ENCODE data around the gene COQ2.

Gene COQ2

DNA sequence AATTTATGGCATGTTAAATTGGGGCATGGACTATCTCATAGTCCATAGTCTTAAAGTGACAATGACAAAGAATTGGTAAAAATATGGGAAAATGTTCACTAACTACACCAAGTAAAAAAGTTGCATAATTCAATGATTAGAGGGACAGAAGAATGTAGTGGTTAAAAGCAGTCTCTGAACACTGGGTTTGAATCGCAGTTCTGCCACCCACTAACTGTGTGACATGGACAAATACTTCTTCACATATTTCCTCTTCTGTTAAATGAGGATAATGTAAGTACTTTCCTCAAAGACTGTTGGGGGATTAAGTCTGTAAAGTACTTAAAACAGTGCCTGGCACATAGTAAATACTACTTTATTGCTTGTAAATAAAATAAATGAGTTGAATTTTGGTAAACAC, 15.3 kb downstream of the COQ2 start:
- TF ChIP-seq, protein P1, sequence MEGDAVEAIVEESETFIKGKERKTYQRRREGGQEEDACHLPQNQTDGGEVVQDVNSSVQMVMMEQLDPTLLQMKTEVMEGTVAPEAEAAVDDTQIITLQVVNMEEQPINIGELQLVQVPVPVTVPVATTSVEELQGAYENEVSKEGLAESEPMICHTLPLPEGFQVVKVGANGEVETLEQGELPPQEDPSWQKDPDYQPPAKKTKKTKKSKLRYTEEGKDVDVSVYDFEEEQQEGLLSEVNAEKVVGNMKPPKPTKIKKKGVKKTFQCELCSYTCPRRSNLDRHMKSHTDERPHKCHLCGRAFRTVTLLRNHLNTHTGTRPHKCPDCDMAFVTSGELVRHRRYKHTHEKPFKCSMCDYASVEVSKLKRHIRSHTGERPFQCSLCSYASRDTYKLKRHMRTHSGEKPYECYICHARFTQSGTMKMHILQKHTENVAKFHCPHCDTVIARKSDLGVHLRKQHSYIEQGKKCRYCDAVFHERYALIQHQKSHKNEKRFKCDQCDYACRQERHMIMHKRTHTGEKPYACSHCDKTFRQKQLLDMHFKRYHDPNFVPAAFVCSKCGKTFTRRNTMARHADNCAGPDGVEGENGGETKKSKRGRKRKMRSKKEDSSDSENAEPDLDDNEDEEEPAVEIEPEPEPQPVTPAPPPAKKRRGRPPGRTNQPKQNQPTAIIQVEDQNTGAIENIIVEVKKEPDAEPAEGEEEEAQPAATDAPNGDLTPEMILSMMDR (conservative IDR thresholded peaks at IDR 0.05; ENCODE audit: low read depth): no peak
- CTCF ChIA-PET: no interaction called here

GRCh38 chr4:83268491-83268890, 16.1 kb downstream of the COQ2 start:
- TF ChIP-seq, protein P1 (conservative IDR thresholded peaks at IDR 0.05; ENCODE audit: low read depth): no peak
- CTCF ChIA-PET: no interaction called here

More for the DNA sequence above, 15.3 kb downstream of the COQ2 start:
- H3K27ac ChIP-seq: no peak overlapping the region
- POLR2A ChIA-PET (ENCODE audit: low non-redundant PET): no interaction called here
- DNase-seq (ENCODE audit: low spot score): no peak

GRCh38 chr4:83267830-83268475, 16.6 kb downstream of the COQ2 start:
- TF ChIP-seq, protein P1 (conservative IDR thresholded peaks at IDR 0.05; ENCODE audit: low read depth): no peak
- POLR2A ChIA-PET (ENCODE audit: low non-redundant PET): no interaction called here
- DNase-seq (ENCODE audit: low spot score): no peak
- H3K27ac ChIP-seq: peak overlapping the region; percentile 88
- CTCF ChIA-PET: no interaction called here

More at GRCh38 chr4:83268491-83268890, 16.1 kb downstream of the COQ2 start:
- H3K27ac ChIP-seq: no peak overlapping the region
- no peak for DNase-seq (ENCODE audit: low spot score)
- POLR2A ChIA-PET (ENCODE audit: low non-redundant PET): no interaction called here

- H3K27ac ChIP-seq: peak overlapping the region; percentile 88
- POLR2A ChIA-PET (ENCODE audit: low non-redundant PET): no interaction called here
- DNase-seq (ENCODE audit: low spot score): peak; percentile 62
- CTCF ChIA-PET: interaction anchor here (0.6 to 0.7 kb wide), 4 partner anchors 15 to 405 kb away, joined by 3 to 6 read pairs (median 4); no protein-coding TSS in a partner anchor
- TF ChIP-seq, protein P1 (conservative IDR thresholded peaks at IDR 0.05; ENCODE audit: low read depth): no peak
Measured at GRCh38 chr4:83267121-83267829, 17.3 kb downstream of the COQ2 start.

DNA sequence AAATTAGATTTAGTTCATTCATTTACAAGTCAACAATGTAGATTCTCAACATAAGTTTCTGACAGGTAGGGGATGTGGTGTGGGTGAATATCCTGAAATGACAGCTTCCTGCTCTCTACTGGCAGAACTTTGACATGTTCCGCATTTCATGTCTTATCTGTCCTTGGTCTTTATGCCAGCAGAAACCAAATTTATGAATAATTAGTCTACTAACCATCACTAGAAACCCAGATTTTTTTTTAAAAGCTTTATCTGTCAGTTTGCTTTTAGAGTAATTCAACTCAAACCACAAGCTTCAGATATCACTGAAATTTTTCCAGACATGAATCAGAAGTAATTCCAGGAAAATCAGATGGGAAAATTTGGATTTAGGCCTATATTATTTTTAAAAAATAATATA, 17.9 kb downstream of the COQ2 start:
- TF ChIP-seq, protein P1 (conservative IDR thresholded peaks at IDR 0.05; ENCODE audit: low read depth): no peak
- H3K27ac ChIP-seq: peak overlapping the region; percentile 88
- POLR2A ChIA-PET (ENCODE audit: low non-redundant PET): no interaction called here
- CTCF ChIA-PET: interaction anchor here (0.6 to 0.7 kb wide), 4 partner anchors 16 to 404 kb away, joined by 3 to 6 read pairs (median 4); no protein-coding TSS in a partner anchor
- no peak for DNase-seq (ENCODE audit: low spot score)

DNA sequence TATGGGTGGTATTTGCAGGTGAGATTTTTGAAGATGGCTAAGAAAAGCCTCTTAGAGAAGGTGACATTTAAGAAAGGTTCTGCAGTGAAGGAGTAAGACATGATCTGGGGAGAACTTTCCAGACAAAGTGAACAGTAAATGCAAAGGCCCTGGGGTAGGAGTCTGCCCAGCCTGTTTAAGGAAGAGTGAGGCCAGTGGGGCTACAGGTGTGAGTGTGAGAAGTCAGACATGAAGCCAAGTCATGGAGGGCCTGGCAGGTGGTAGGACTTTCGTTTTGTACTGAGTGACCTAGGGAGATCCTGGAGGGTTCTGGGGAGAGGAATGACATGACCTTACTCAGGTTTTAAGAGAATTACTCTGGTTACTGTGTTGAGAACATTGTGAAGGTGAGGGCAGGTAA, 21.5 kb downstream of the COQ2 start:
- TF ChIP-seq, protein P1 (conservative IDR thresholded peaks at IDR 0.05; ENCODE audit: low read depth): no peak
- no peak overlapping the region for H3K27ac ChIP-seq
- ChIA-PET CTCF (no interaction called here), POLR2A (ENCODE audit: low non-redundant PET) (no interaction called here)
- no peak for DNase-seq (ENCODE audit: low spot score)

Measured in RWPE1 (cell line).